Testis (tissue), 3 donors: Measurements from ENCODE around the gene KLF9. TPM values are rescaled to one million over a fixed set of nuclear protein-coding genes. Genes with fewer than 3 reads are reported as not detected.

ENCODE experiments used
- DNase-seq: peaks from one replicate; pipeline ENCODE4 v3.0.0-alpha.2; 2019
- H3K27ac ChIP-seq, 2 donors: fragments of 200-600 bp; sonication (generic); one replicate each; pipeline ENCODE4 v1.5.1; 2019
- H3K27me3 ChIP-seq: fragments of 200-600 bp; sonication (generic); one replicate; pipeline ENCODE4 v1.5.1; 2019
- H3K36me3 ChIP-seq: fragments of 200-600 bp; sonication (generic); one replicate; pipeline ENCODE4 v1.5.1; 2017; ENCODE audit warnings: low read depth; ENCODE audit errors: missing control alignments
- H3K4me1 ChIP-seq: fragments of 200-600 bp; sonication (generic); one replicate; pipeline ENCODE4 v1.5.1; 2019
- H3K4me3 ChIP-seq, 2 donors: fragments of 200-600 bp; sonication (generic); one replicate each; pipeline ENCODE4 v1.5.1; 2017 to 2019
- H3K9me3 ChIP-seq: fragments of 200-600 bp; sonication (generic); one replicate; pipeline ENCODE4 v1.5.1; 2017
- POLR2A ChIP-seq: fragments of 450-650 bp; IDR thresholded peaks from one replicate; pipeline ENCODE4 v1.6.1; 2017; ENCODE audit warnings: antibody characterized with exemption, mild to moderate bottlenecking, moderate library complexity
- WGBS, 2 donors: methylation state at CpG; one replicate each; pipeline ENCODE4 v1.1.5; 2018; 5-methylcytosine and 5-hydroxymethylcytosine counted together
- intact Hi-C: fragments of 100-400 bp; cut with DNase I; formaldehyde crosslinking; loops from one replicate; pipeline ENCODE4 v1.15.1; 2023; ENCODE audit warnings: low total_unique reads
- polyA plus RNA-seq: library from polyadenylated mRNA; stranded (reverse); fragments of 350-450 nt; fragmentation: Illumina TruSeq; extraction: RNeasy Lipid Tissue Mini Kit (QIAGEN cat#74804); gene quantifications from one replicate; pipeline ENCODE4 v1.2.3, GENCODE V29; 2014; ENCODE audit warnings: low read depth, low replicate concordance; ENCODE audit not compliant: insufficient read depth
- total RNA-seq, 2 donors: library from RNA; depleted of rRNA; stranded (reverse); fragments of >200 nt; gene quantifications; one replicate each; pipeline ENCODE4 v1.2.3, GENCODE V29; 2016
- TF ChIP-seq, protein P1 (sequence below), 3 experiments: fragments of 450-650 bp in 2 of 3; fragments of 200-600 bp in 1 of 3; sonication (generic) in 1 of 3; IDR thresholded peaks; one replicate each; pipeline ENCODE4 v1.5.1; 2016 to 2019; ENCODE audit warnings: antibody characterized with exemption in 3 of 3, mild to moderate bottlenecking in 2 of 3, moderate library complexity in 1 of 3

KLF9 gene
- total and polyA plus RNA-seq, 3 donors from 2014 or later, result 11.8 to 47.9 (median 39.8) TPM

DNA sequence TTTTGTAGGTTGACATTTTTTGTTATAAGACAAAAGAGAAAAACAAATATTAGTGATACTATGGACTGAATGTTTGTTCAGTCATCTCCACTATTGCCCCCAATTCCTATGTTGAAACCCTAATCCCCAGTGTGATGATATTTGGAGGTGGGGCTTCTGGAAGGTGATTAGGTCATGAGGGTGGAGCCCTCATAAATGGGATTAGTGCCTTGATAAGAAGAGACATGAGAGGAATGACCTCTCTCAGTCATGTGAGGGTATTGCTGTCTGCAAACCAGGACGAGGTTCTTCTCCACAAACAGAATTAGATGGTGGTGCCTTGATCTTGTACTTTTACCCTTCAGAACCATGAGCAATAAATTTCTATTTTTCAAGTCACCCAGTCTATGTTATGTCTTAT, 34.5 kb upstream of the KLF9 start:
- TF ChIP-seq POLR2A, result no peak
- TF ChIP-seq, protein P1, sequence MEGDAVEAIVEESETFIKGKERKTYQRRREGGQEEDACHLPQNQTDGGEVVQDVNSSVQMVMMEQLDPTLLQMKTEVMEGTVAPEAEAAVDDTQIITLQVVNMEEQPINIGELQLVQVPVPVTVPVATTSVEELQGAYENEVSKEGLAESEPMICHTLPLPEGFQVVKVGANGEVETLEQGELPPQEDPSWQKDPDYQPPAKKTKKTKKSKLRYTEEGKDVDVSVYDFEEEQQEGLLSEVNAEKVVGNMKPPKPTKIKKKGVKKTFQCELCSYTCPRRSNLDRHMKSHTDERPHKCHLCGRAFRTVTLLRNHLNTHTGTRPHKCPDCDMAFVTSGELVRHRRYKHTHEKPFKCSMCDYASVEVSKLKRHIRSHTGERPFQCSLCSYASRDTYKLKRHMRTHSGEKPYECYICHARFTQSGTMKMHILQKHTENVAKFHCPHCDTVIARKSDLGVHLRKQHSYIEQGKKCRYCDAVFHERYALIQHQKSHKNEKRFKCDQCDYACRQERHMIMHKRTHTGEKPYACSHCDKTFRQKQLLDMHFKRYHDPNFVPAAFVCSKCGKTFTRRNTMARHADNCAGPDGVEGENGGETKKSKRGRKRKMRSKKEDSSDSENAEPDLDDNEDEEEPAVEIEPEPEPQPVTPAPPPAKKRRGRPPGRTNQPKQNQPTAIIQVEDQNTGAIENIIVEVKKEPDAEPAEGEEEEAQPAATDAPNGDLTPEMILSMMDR (IDR thresholded peaks at IDR 0.05), result no peak
- Histone ChIP-seq H3K9me3 (no peaks in the 10 kb centered on the region), H3K4me3 (no peak overlapping the region), H3K27me3 (no peaks in the 10 kb centered on the region), H3K4me1 (no peaks in the 10 kb centered on the region), H3K36me3 (no peaks in the 10 kb centered on the region), H3K27ac (no peak overlapping the region)
- WGBS, 2 donors, result 83 to 93% methylated on average over 1 of the region's 1 CpG
- intact Hi-C loops, result no loop called here
- no peak for DNase-seq

DNA sequence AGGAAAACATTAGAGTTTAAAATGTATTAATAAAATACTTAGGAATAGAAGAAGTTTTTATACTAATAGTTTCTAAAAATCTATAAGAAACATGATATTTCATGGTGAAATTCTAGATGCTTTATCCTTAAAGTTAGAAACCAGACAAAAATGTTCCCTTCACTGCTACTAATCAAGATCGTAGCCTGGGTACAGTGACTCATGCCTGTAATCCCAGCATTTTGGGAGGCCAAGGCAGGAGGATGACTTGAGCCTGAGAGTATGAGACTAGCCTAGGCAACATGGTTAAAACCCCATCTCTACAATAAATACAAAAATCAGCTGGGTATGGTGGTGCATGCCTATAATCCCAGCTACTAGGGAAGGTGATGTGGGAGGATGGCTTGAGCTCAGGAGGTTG, 30.4 kb upstream of the KLF9 start:
- Histone ChIP-seq H3K9me3 (no peaks in the 10 kb centered on the region), H3K4me3 (no peak overlapping the region), H3K4me1 (no peaks in the 10 kb centered on the region), H3K27me3 (no peaks in the 10 kb centered on the region), H3K27ac (no peak overlapping the region), H3K36me3 (no peaks in the 10 kb centered on the region)
- 86 to 97% methylated on average over 1 of the region's 1 CpG for WGBS, 2 donors
- intact Hi-C loops, result no loop called here
- DNase-seq, result no peak
- no peak for TF ChIP-seq POLR2A
- TF ChIP-seq, protein P1 (IDR thresholded peaks at IDR 0.05), result no peak

DNA sequence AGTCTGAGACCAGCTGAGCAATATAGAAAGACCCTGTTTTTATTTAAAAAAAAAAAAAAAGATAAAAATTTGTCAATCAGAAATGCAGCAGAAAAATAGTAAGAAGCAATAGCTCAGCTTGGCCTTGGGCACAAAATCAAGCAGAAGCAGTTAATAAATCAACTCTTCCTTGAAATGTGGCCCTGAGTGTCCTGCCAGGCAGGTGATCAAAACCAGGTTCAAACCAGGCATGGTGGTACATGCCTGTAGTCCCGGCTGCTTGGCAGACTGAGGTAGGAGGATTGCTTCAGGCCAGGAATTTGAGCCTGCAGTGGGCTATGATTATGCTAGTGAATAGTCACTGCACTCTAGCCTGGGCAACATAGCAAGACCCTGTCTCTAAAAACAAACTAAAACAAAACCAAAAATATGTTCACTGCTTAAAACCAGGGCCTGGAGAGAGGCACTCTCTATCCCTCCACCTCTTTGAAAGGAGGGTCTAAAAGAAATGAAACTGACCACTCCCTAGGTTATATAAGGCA, 27.9 kb upstream of the KLF9 start:
- 89 to 100% methylated on average over 1 of the region's 1 CpG for WGBS, 2 donors
- Histone ChIP-seq H3K27ac (no peak overlapping the region), H3K9me3 (no peaks in the 10 kb centered on the region), H3K27me3 (no peaks in the 10 kb centered on the region), H3K4me3 (no peak overlapping the region), H3K4me1 (no peaks in the 10 kb centered on the region), H3K36me3 (no peaks in the 10 kb centered on the region)
- intact Hi-C loops, result no loop called here
- DNase-seq, result no peak
- TF ChIP-seq POLR2A, result no peak
- TF ChIP-seq, protein P1 (IDR thresholded peaks at IDR 0.05), result no peak

GRCh38 chr9:70441622-70442021, 27.2 kb upstream of the KLF9 start:
- no peaks in the 10 kb centered on the region for H3K9me3 ChIP-seq

More at GRCh38 chr9:70441622-70442021, 27.2 kb upstream of the KLF9 start:
- Histone ChIP-seq H3K27me3 (no peaks in the 10 kb centered on the region), H3K4me1 (no peaks in the 10 kb centered on the region), H3K27ac (no peak overlapping the region), H3K36me3 (no peaks in the 10 kb centered on the region), H3K4me3 (no peak overlapping the region)
- TF ChIP-seq, protein P1 (IDR thresholded peaks at IDR 0.05), result no peak
- no peak for TF ChIP-seq POLR2A
- DNase-seq, result no peak
- intact Hi-C loops, result no loop called here
